PC-9 (cell line): ENCODE results near the gene LRRC32. TPM values are rescaled to one million over a fixed set of nuclear protein-coding genes. Genes with fewer than 3 reads are reported as not detected.

Source experiments
- BruUV-seq: library from RNA; stranded (reverse); fragments of 400-500 nt; replicated peaks from 2 replicates; lab custom pipeline; 2021; lab: Mats Ljungman, UMichigan
- CTCF ChIA-PET: fragments of 300-600 bp; sonication (Branson Sonifier 250); formaldehyde crosslinking; loops from one replicate; lab custom pipeline; 2022; ENCODE audit warnings: antibody characterized with exemption; lab: Charles Lee
- POLR2A ChIA-PET: fragments of 300-600 bp; sonication (Branson Sonifier 250); formaldehyde crosslinking; loops from one replicate; lab custom pipeline; 2022; ENCODE audit warnings: antibody characterized with exemption; ENCODE audit not compliant: unreplicated experiment; lab: Charles Lee
- DNase-seq, 2 experiments: peaks; one replicate each; pipeline versions ENCODE4 v3.0.0 to v3.0.0-alpha.2; 2015 to 2022; ENCODE audit warnings: mixed read lengths in 1 of 2
- H2AFZ ChIP-seq: fragments of 200-600 bp; sonication (generic); 2 replicates; pipeline ENCODE4 v1.8.1; 2017; ENCODE audit warnings: antibody characterized with exemption
- H3F3A ChIP-seq: fragments of 200-600 bp; sonication (generic); 2 replicates; pipeline ENCODE4 v1.8.1; 2017; ENCODE audit warnings: antibody characterized with exemption, mild to moderate bottlenecking, low read depth; ENCODE audit not compliant: insufficient read depth
- H3K27ac ChIP-seq: fragments of 200-600 bp; sonication (generic); 2 replicates; pipeline ENCODE4 v1.6.1; 2016; ENCODE audit warnings: mixed run types
- H3K27me3 ChIP-seq: fragments of 200-600 bp; sonication (generic); 2 replicates; pipeline ENCODE4 v1.6.1; 2016; ENCODE audit warnings: low read depth, mixed run types; ENCODE audit not compliant: insufficient read depth
- H3K36me3 ChIP-seq: fragments of 200-600 bp; sonication (generic); 2 replicates; pipeline ENCODE4 v1.6.1; 2016; ENCODE audit warnings: low read depth, mixed run types
- H3K4me1 ChIP-seq: fragments of 200-600 bp; sonication (generic); replicated peaks from 2 replicates; pipeline ENCODE4 v1.6.1; 2016; ENCODE audit warnings: mixed run types; ENCODE audit not compliant: insufficient read depth
- H3K4me2 ChIP-seq: fragments of 200-600 bp; sonication (generic); 2 replicates; pipeline ENCODE4 v1.6.1; 2017; ENCODE audit warnings: mixed run types
- H3K4me3 ChIP-seq: fragments of 200-600 bp; sonication (generic); 2 replicates; pipeline ENCODE4 v1.6.1; 2016; ENCODE audit warnings: mixed run types
- H3K79me2 ChIP-seq: fragments of 200-600 bp; sonication (generic); 2 replicates; pipeline ENCODE4 v1.6.1; 2017; ENCODE audit warnings: low read depth, mixed run types
- H3K9me2 ChIP-seq: fragments of 200-600 bp; sonication (generic); 2 replicates; pipeline ENCODE4 v1.8.1; 2017; ENCODE audit warnings: mild to moderate bottlenecking; ENCODE audit not compliant: insufficient read depth
- H3K9me3 ChIP-seq: fragments of 200-600 bp; sonication (generic); 2 replicates; pipeline ENCODE4 v1.8.1; 2016; ENCODE audit warnings: low read depth; ENCODE audit not compliant: insufficient read depth
- H4K20me1 ChIP-seq: fragments of 200-600 bp; sonication (generic); 2 replicates; pipeline ENCODE4 v1.8.1; 2017; ENCODE audit not compliant: insufficient read depth
- EZH2 ChIP-seq: fragments of 200-600 bp; sonication (generic); IDR thresholded peaks from 2 replicates; pipeline ENCODE4 v1.8.0; 2017; ENCODE audit warnings: antibody characterized with exemption, low read depth
- intact Hi-C: fragments of 100-400 bp; cut with micrococcal nuclease; formaldehyde crosslinking; loops from one replicate; pipeline ENCODE4 v1.10.0; 2022; ENCODE audit not compliant: unreplicated experiment
- total RNA-seq: library from RNA; stranded (reverse); gene quantifications from 2 replicates; pipeline ENCODE4 v1.2.3, GENCODE V29; 2021
- TF ChIP-seq, protein P1 (sequence below): fragments of 200-600 bp; sonication (generic); conservative IDR thresholded peaks from 2 replicates; pipeline ENCODE4 v1.6.1; 2017; ENCODE audit warnings: mixed run types, antibody characterized with exemption, mild to moderate bottlenecking, moderate library complexity

Gene LRRC32
- total RNA-seq, 1 experiment from 2014 or later = not detected

DNA sequence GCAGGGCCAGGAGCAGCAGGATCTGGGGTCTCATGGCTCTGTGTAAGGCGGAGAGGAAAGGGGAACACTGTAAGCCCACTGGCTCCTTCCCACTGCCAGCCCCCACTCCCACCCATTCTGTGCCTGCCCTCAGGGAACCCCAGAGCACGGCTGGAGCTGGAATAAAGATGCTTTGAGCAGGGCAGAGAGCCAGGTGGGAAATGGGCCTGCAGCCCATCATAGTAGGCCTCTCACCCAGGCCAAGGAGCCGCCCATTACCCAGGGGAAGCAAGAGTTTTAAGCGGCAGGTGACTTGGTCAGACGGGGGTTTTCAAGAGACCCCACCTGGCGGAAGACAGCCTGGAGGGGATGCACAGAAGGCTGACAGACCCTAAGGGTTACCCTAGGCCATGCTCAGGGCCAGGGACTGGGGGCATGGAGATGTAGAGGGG is 4.6 kb downstream of the LRRC32 start:
- intact Hi-C loops = no loop called here
- no peaks in the 10 kb centered on the region for H3K79me2 ChIP-seq
- no peaks in the 10 kb centered on the region for H3K4me1 ChIP-seq
- H3K27ac ChIP-seq = no peak overlapping the region
- H3K4me2 ChIP-seq = no peak overlapping the region
- DNase-seq = no peak
- no peaks in the 10 kb centered on the region for H3K9me3 ChIP-seq
- H3K36me3 ChIP-seq = no peaks in the 10 kb centered on the region
- H3K4me3 ChIP-seq = no peak overlapping the region
- no peak overlapping the region for H2AFZ ChIP-seq
- H4K20me1 ChIP-seq = 0 out of 2 replicates have a peak, but pooled peaks cover 5% of the 10 kb centered on the region
- no TSS peak for BruUV-seq
- TF ChIP-seq, protein P1, sequence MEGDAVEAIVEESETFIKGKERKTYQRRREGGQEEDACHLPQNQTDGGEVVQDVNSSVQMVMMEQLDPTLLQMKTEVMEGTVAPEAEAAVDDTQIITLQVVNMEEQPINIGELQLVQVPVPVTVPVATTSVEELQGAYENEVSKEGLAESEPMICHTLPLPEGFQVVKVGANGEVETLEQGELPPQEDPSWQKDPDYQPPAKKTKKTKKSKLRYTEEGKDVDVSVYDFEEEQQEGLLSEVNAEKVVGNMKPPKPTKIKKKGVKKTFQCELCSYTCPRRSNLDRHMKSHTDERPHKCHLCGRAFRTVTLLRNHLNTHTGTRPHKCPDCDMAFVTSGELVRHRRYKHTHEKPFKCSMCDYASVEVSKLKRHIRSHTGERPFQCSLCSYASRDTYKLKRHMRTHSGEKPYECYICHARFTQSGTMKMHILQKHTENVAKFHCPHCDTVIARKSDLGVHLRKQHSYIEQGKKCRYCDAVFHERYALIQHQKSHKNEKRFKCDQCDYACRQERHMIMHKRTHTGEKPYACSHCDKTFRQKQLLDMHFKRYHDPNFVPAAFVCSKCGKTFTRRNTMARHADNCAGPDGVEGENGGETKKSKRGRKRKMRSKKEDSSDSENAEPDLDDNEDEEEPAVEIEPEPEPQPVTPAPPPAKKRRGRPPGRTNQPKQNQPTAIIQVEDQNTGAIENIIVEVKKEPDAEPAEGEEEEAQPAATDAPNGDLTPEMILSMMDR = no peak
- no peak for TF ChIP-seq EZH2
- peaks cover 61% of the 10 kb centered on the region for H3K27me3 ChIP-seq
- CTCF ChIA-PET = no interaction called here
- H3K9me2 ChIP-seq = no peaks in the 10 kb centered on the region
- H3F3A ChIP-seq = no peaks in the 10 kb centered on the region
- POLR2A ChIA-PET = no interaction called here

GRCh38 chr11:76665172-76665571 is 5.4 kb downstream of the LRRC32 start:
- H3K36me3 ChIP-seq = no peaks in the 10 kb centered on the region
- no peaks in the 10 kb centered on the region for H3F3A ChIP-seq
- H4K20me1 ChIP-seq = 0 out of 2 replicates have a peak, but pooled peaks cover 5% of the 10 kb centered on the region
- DNase-seq = no peak
- no peaks in the 10 kb centered on the region for H3K79me2 ChIP-seq
- no peak overlapping the region for H2AFZ ChIP-seq
- no peak overlapping the region for H3K27ac ChIP-seq
- POLR2A ChIA-PET = no interaction called here
- no peak overlapping the region for H3K4me3 ChIP-seq
- no peaks in the 10 kb centered on the region for H3K9me3 ChIP-seq
- intact Hi-C loops = no loop called here
- CTCF ChIA-PET = no interaction called here
- peaks cover 61% of the 10 kb centered on the region for H3K27me3 ChIP-seq
- no peak overlapping the region for H3K4me2 ChIP-seq
- H3K9me2 ChIP-seq = no peaks in the 10 kb centered on the region
- H3K4me1 ChIP-seq = no peaks in the 10 kb centered on the region
- BruUV-seq = no TSS peak
- TF ChIP-seq, protein P1 = no peak
- no peak for TF ChIP-seq EZH2

GRCh38 chr11:76664578-76665061 is 5.9 kb downstream of the LRRC32 start:
- no TSS peak for BruUV-seq
- no peak for DNase-seq
- H3K79me2 ChIP-seq = no peaks in the 10 kb centered on the region
- no peaks in the 10 kb centered on the region for H3K9me2 ChIP-seq
- ChIA-PET CTCF (no interaction called here), POLR2A (no interaction called here)
- no peak overlapping the region for H3K27ac ChIP-seq
- no peak for TF ChIP-seq EZH2
- H2AFZ ChIP-seq = no peak overlapping the region
- peaks cover 61% of the 10 kb centered on the region for H3K27me3 ChIP-seq
- no peaks in the 10 kb centered on the region for H3K9me3 ChIP-seq
- no peaks in the 10 kb centered on the region for H4K20me1 ChIP-seq
- intact Hi-C loops = no loop called here
- no peak overlapping the region for H3K4me2 ChIP-seq
- H3K36me3 ChIP-seq = no peaks in the 10 kb centered on the region
- no peaks in the 10 kb centered on the region for H3K4me1 ChIP-seq
- H3K4me3 ChIP-seq = no peak overlapping the region
- H3F3A ChIP-seq = no peaks in the 10 kb centered on the region

- Histone ChIP-seq H3F3A (no peaks in the 10 kb centered on the region), H2AFZ (no peak overlapping the region), H3K79me2 (no peaks in the 10 kb centered on the region), H3K36me3 (no peaks in the 10 kb centered on the region), H3K4me1 (no peaks in the 10 kb centered on the region), H3K9me2 (no peaks in the 10 kb centered on the region), H4K20me1 (no peaks in the 10 kb centered on the region), H3K27ac (no peak overlapping the region), H3K27me3 (peaks cover 58% of the 10 kb centered on the region), H3K4me2 (no peak overlapping the region), H3K4me3 (no peak overlapping the region), H3K9me3 (no peaks in the 10 kb centered on the region)
- POLR2A ChIA-PET = no interaction called here
- no peak for DNase-seq
- BruUV-seq = no TSS peak
- TF ChIP-seq EZH2 = no peak
- TF ChIP-seq, protein P1 = no peak
- intact Hi-C loops = no loop called here
- CTCF ChIA-PET = no interaction called here
These were observed 6.6 kb downstream of the LRRC32 start for GRCh38 chr11:76663912-76664440.
